NB4 (cell line): ENCODE data around the gene CORIN.

ENCODE experiments used
- CTCF ChIP-seq: IDR thresholded peaks from one replicate; pipeline ENCODE4 v1.5.1; 2012; ENCODE audit warnings: low read depth, low read length
- MYC ChIP-seq: IDR thresholded peaks from 2 replicates; pipeline ENCODE4 v1.6.1; 2011; ENCODE audit warnings: low read depth, low read length

GRCh38 chr4:47816748-47817147 is 21.1 kb downstream of the CORIN start:
- no peak for TF ChIP-seq CTCF
- TF ChIP-seq MYC: no peak
